Activated CD4-positive, alpha-beta T cell treated with anti-CD3 and anti-CD28 coated beads, Interleukin-2, amount 10 ng/mL, durations not matched to agents 24 days and 14 days (primary cell): ENCODE measurements around the gene ZBTB44. TPM values are rescaled to one million over a fixed set of nuclear protein-coding genes. Genes with fewer than 3 reads are reported as not detected.
A peak's percentile ranks its signal among the peaks of the same experiment; 100 is the strongest.

ENCODE experiments used
- DNase-seq: peaks from one replicate; pipeline ENCODE4 v3.0.0; 2022
- H3K27ac Mint-ChIP-seq: one replicate; pipeline ENCODE4 v1.8.0; 2022; ENCODE audit warnings: mild to moderate bottlenecking, mixed read lengths
- H3K27me3 Mint-ChIP-seq: one replicate; pipeline ENCODE4 v1.8.0; 2022; ENCODE audit warnings: mixed read lengths
- H3K36me3 Mint-ChIP-seq: one replicate; pipeline ENCODE4 v1.8.0; 2022; ENCODE audit warnings: low read depth, mild to moderate bottlenecking, mixed read lengths
- H3K4me1 Mint-ChIP-seq: one replicate; pipeline ENCODE4 v1.8.0; 2021; ENCODE audit warnings: mixed read lengths
- H3K4me3 Mint-ChIP-seq: one replicate; pipeline ENCODE4 v1.8.0; 2022; ENCODE audit warnings: mild to moderate bottlenecking, moderate library complexity, mixed read lengths
- H3K9me3 Mint-ChIP-seq: one replicate; pipeline ENCODE4 v1.8.0; 2021; ENCODE audit warnings: mixed read lengths
- intact Hi-C: fragments of 100-400 bp; cut with micrococcal nuclease; formaldehyde crosslinking; loops from one replicate; pipeline ENCODE4 v1.15.1; 2023
- total RNA-seq: library from RNA; stranded (reverse); gene quantifications from 2 replicates; pipeline ENCODE4 v1.2.3, GENCODE V29; 2022

The ZBTB44 gene
- total RNA-seq, 1 donor from 2014 or later = 36.0 TPM

GRCh38 chr11:130323452-130324450, 9.0 kb upstream of the ZBTB44 start:
- no peak overlapping the region for H3K4me3 Mint-ChIP-seq
- peaks cover 3% of the 10 kb centered on the region for H3K27me3 Mint-ChIP-seq
- H3K4me1 Mint-ChIP-seq = peaks cover 4% of the 10 kb centered on the region
- H3K36me3 Mint-ChIP-seq = peaks cover 10% of the 10 kb centered on the region
- intact Hi-C loops = no loop called here
- no peak for DNase-seq
- H3K27ac Mint-ChIP-seq = no peak overlapping the region
- peaks cover 33% of the 10 kb centered on the region for H3K9me3 Mint-ChIP-seq

GRCh38 chr11:130322126-130322525, 7.4 kb upstream of the ZBTB44 start:
- H3K9me3 Mint-ChIP-seq = peaks cover 18% of the 10 kb centered on the region
- DNase-seq = no peak
- H3K4me1 Mint-ChIP-seq = peaks cover 6% of the 10 kb centered on the region
- intact Hi-C loops = no loop called here
- H3K27me3 Mint-ChIP-seq = peaks cover 3% of the 10 kb centered on the region
- H3K4me3 Mint-ChIP-seq = no peak overlapping the region
- H3K27ac Mint-ChIP-seq = no peak overlapping the region
- H3K36me3 Mint-ChIP-seq = peaks cover 5% of the 10 kb centered on the region

- peaks cover 22% of the 10 kb centered on the region for H3K4me1 Mint-ChIP-seq
- intact Hi-C loops = loop anchor here (10.0 kb wide), 1 partner anchor 423 kb away; the partner anchor contains the start of gene NFRKB
- H3K36me3 Mint-ChIP-seq = peaks cover 6% of the 10 kb centered on the region
- H3K27me3 Mint-ChIP-seq = peaks cover 3% of the 10 kb centered on the region
- DNase-seq = no peak
- H3K9me3 Mint-ChIP-seq = peaks cover 10% of the 10 kb centered on the region
- no peak overlapping the region for H3K27ac Mint-ChIP-seq
- H3K4me3 Mint-ChIP-seq = no peak overlapping the region
Observed at GRCh38 chr11:130318031-130318673, 3.4 kb upstream of the ZBTB44 start.

- H3K4me1 Mint-ChIP-seq = peaks cover 32% of the 10 kb centered on the region
- peaks cover 5% of the 10 kb centered on the region for H3K36me3 Mint-ChIP-seq
- H3K27ac Mint-ChIP-seq = peak overlapping the region; percentile 95
- intact Hi-C loops = loop anchor here (1.0 to 10.0 kb wide), 6 partner anchors 25 to 601 kb away; partner anchors contain the start of genes NFRKB and SNX19
- no peaks in the 10 kb centered on the region for H3K9me3 Mint-ChIP-seq
- DNase-seq = peak; percentile 84
- peak overlapping the region; percentile 90 for H3K4me3 Mint-ChIP-seq
- peaks cover 3% of the 10 kb centered on the region for H3K27me3 Mint-ChIP-seq
Observed at GRCh38 chr11:130315354-130315970, 745 bp upstream of the ZBTB44 start.

- peak overlapping the region; percentile 98 for H3K27ac Mint-ChIP-seq
- peaks cover 6% of the 10 kb centered on the region for H3K36me3 Mint-ChIP-seq
- no peaks in the 10 kb centered on the region for H3K9me3 Mint-ChIP-seq
- H3K27me3 Mint-ChIP-seq = no peaks in the 10 kb centered on the region
- peak; percentile 90 for DNase-seq
- H3K4me1 Mint-ChIP-seq = peaks cover 32% of the 10 kb centered on the region
- intact Hi-C loops = loop anchor here (2.0 to 10.0 kb wide), 5 partner anchors 35 to 603 kb away; partner anchors contain the start of genes NFRKB and SNX19
- H3K4me3 Mint-ChIP-seq = peak overlapping the region; percentile 96
Observed at GRCh38 chr11:130314184-130314749, 450 bp downstream of the ZBTB44 start.

- H3K4me1 Mint-ChIP-seq = peaks cover 34% of the 10 kb centered on the region
- H3K4me3 Mint-ChIP-seq = peak overlapping the region; percentile 96
- H3K9me3 Mint-ChIP-seq = no peaks in the 10 kb centered on the region
- intact Hi-C loops = loop anchor here (2.0 to 10.0 kb wide), 6 partner anchors 35 to 603 kb away; partner anchors contain the start of genes APLP2, NFRKB and SNX19
- H3K36me3 Mint-ChIP-seq = peaks cover 9% of the 10 kb centered on the region
- peak overlapping the region; percentile 98 for H3K27ac Mint-ChIP-seq
- no peak for DNase-seq
- no peaks in the 10 kb centered on the region for H3K27me3 Mint-ChIP-seq
Observed at GRCh38 chr11:130313383-130314183, 1.1 kb downstream of the ZBTB44 start.

- Mint-ChIP-seq H3K4me1 (peaks cover 37% of the 10 kb centered on the region), H3K4me3 (peak overlapping the region; percentile 78), H3K27me3 (no peaks in the 10 kb centered on the region), H3K27ac (no peak overlapping the region), H3K36me3 (peaks cover 19% of the 10 kb centered on the region), H3K9me3 (no peaks in the 10 kb centered on the region)
- intact Hi-C loops = loop anchor here (2.0 to 10.0 kb wide), 2 partner anchors 243 to 417 kb away; partner anchors contain the start of genes APLP2 and NFRKB
- DNase-seq = no peak
Observed at GRCh38 chr11:130312046-130312445, 2.7 kb downstream of the ZBTB44 start.

- H3K27ac Mint-ChIP-seq = no peak overlapping the region
- no peaks in the 10 kb centered on the region for H3K27me3 Mint-ChIP-seq
- DNase-seq = no peak
- H3K4me3 Mint-ChIP-seq = no peak overlapping the region
- H3K9me3 Mint-ChIP-seq = peaks cover 6% of the 10 kb centered on the region
- H3K4me1 Mint-ChIP-seq = peaks cover 35% of the 10 kb centered on the region
- intact Hi-C loops = loop anchor here (10.0 kb wide), 1 partner anchor 416 kb away; the partner anchor contains the start of gene NFRKB
- peaks cover 26% of the 10 kb centered on the region for H3K36me3 Mint-ChIP-seq
Observed at GRCh38 chr11:130310622-130311021, 4.1 kb downstream of the ZBTB44 start.

GRCh38 chr11:130308886-130309285, 5.8 kb downstream of the ZBTB44 start:
- peaks cover 16% of the 10 kb centered on the region for H3K9me3 Mint-ChIP-seq
- intact Hi-C loops = no loop called here
- no peak for DNase-seq
- no peak overlapping the region for H3K27ac Mint-ChIP-seq
- peaks cover 40% of the 10 kb centered on the region for H3K4me1 Mint-ChIP-seq
- peaks cover 36% of the 10 kb centered on the region for H3K36me3 Mint-ChIP-seq
- H3K4me3 Mint-ChIP-seq = no peak overlapping the region
- no peaks in the 10 kb centered on the region for H3K27me3 Mint-ChIP-seq

GRCh38 chr11:130308059-130308458, 6.7 kb downstream of the ZBTB44 start:
- Mint-ChIP-seq H3K9me3 (peaks cover 16% of the 10 kb centered on the region), H3K36me3 (peaks cover 36% of the 10 kb centered on the region), H3K27ac (no peak overlapping the region), H3K4me1 (peaks cover 33% of the 10 kb centered on the region), H3K4me3 (no peak overlapping the region), H3K27me3 (no peaks in the 10 kb centered on the region)
- no peak for DNase-seq
- intact Hi-C loops = no loop called here

- peak overlapping the region; percentile 5 for H3K4me3 Mint-ChIP-seq
- intact Hi-C loops = no loop called here
- no peaks in the 10 kb centered on the region for H3K27me3 Mint-ChIP-seq
- DNase-seq = no peak
- H3K9me3 Mint-ChIP-seq = peaks cover 16% of the 10 kb centered on the region
- H3K4me1 Mint-ChIP-seq = peaks cover 36% of the 10 kb centered on the region
- peaks cover 47% of the 10 kb centered on the region for H3K36me3 Mint-ChIP-seq
- no peak overlapping the region for H3K27ac Mint-ChIP-seq
Observed at GRCh38 chr11:130304651-130305050, 10.1 kb downstream of the ZBTB44 start.

- no peak overlapping the region for H3K27ac Mint-ChIP-seq
- H3K4me3 Mint-ChIP-seq = no peak overlapping the region
- H3K4me1 Mint-ChIP-seq = peaks cover 23% of the 10 kb centered on the region
- H3K36me3 Mint-ChIP-seq = peaks cover 33% of the 10 kb centered on the region
- intact Hi-C loops = no loop called here
- DNase-seq = no peak
- no peaks in the 10 kb centered on the region for H3K27me3 Mint-ChIP-seq
- peaks cover 11% of the 10 kb centered on the region for H3K9me3 Mint-ChIP-seq
Observed at GRCh38 chr11:130301002-130301401, 13.7 kb downstream of the ZBTB44 start.
